Islet of Langerhans (tissue), 1 donor: ENCODE results near the gene NBPF1.
"Not testable (repeated sequence)": the region's sequence is repeated elsewhere in the genome, so short reads cannot be mapped to it uniquely, and the experiment has no call there.

ENCODE experiments used
- FAIRE-seq: peaks from one replicate; lab custom pipeline; 2011; peaks lifted over from hg19 to GRCh38; lab: Jason Lieb, UNC

Gene NBPF1

GRCh38 chr1:16512624-16513411 is 100.5 kb downstream of the NBPF1 start:
- not testable (repeated sequence) for FAIRE-seq
